GM12872 (cell line): ENCODE measurements around the gene FNBP1.

ENCODE experiments used
- TF ChIP-seq, protein P1 (sequence below): IDR thresholded peaks from 3 replicates; pipeline ENCODE4 v1.5.1; 2011; ENCODE audit warnings: low read depth, mild to moderate bottlenecking, low read length, moderate library complexity; ENCODE audit not compliant: insufficient read depth

The FNBP1 gene

DNA sequence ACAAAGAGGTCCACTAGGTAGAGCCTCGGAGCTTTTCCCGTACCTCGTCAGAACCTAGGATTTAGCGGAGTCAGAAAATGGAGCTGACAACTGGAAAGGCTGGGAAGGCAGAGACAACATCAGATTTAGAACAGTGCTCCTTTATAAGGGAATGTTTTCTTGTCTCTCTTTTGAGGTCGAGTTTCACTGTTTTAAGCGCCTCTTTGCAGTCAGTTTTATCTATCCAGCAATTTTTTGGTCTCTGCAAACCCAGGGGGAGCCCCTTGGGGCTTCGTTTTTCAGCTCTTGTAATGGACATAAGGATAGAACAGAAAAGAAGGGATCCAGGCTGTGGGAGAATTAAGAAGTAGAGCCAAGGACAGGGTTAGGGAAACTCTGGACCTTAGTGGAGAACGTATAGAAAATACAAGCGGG lies 80.5 kb downstream of the FNBP1 start:
- TF ChIP-seq, protein P1, sequence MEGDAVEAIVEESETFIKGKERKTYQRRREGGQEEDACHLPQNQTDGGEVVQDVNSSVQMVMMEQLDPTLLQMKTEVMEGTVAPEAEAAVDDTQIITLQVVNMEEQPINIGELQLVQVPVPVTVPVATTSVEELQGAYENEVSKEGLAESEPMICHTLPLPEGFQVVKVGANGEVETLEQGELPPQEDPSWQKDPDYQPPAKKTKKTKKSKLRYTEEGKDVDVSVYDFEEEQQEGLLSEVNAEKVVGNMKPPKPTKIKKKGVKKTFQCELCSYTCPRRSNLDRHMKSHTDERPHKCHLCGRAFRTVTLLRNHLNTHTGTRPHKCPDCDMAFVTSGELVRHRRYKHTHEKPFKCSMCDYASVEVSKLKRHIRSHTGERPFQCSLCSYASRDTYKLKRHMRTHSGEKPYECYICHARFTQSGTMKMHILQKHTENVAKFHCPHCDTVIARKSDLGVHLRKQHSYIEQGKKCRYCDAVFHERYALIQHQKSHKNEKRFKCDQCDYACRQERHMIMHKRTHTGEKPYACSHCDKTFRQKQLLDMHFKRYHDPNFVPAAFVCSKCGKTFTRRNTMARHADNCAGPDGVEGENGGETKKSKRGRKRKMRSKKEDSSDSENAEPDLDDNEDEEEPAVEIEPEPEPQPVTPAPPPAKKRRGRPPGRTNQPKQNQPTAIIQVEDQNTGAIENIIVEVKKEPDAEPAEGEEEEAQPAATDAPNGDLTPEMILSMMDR = no peak

DNA sequence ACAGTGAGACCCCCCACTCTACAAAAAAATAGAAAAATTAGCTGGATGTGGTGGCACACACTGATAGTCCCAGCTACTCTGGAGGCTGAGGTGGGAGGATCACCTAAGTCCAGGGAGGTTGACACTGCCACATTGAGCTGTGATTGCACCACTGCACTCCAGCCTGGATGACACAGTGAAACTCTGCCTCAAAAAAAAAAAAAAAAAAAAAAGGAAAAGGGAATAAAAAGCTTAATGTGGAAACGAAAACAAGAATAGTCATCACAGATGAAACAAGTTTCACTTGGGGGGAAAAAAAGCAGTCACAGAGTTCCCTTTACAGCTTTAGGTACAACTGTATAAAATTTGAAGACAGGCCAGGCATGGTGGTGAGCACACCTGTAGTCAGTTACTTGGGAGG lies 84.2 kb downstream of the FNBP1 start:
- TF ChIP-seq, protein P1 = no peak

DNA sequence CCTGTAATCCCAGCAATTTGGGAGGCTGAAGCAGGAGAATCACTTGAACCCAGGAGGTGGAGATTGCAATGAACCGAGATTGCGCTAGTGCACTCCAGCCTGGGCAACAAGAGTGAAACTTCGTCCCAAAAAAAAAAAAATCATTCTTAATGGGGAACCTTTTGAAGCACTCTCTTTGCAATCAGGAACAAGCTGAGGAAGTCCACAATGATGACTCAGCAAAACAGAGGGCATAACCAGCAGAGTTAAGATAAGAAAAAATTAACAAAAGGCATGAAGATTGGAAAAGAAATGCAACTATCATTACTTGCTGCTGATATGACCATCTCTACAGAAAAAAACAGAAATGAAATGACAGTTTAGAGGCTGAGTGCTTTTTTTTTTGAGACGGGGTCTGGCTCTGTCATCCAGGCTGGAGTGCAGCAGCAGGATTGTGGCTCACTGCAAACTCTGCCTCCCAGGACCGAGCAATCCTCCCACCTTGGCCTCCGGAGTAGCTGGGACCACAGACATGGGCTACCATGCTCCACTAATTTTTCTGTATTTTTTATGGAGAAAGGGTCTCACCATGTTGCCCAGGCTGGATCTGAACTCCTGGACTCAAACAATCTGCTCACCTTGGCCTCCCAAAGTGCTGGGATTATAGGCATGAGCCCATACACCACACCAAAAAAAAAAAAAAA lies 88.0 kb downstream of the FNBP1 start:
- TF ChIP-seq, protein P1 = no peak

DNA sequence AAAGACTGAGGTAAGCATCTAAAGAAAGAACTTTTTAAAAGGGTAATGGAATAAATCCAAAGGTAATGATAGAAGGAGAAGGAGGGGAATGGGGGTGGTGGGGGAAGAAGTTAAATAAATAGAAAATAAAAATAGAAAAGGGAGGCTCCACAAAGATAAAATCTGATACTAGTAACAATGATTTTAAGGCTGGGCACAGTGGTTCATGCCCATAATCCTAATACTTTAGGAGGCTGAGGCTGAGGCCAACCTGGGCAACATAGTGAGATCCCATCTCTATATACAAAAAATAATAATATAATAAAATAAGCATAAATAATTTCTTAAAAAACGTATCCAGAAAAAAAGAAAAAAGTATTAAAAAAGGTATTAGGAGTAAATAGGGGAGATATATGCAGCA lies 89.3 kb downstream of the FNBP1 start:
- TF ChIP-seq, protein P1 = no peak

DNA sequence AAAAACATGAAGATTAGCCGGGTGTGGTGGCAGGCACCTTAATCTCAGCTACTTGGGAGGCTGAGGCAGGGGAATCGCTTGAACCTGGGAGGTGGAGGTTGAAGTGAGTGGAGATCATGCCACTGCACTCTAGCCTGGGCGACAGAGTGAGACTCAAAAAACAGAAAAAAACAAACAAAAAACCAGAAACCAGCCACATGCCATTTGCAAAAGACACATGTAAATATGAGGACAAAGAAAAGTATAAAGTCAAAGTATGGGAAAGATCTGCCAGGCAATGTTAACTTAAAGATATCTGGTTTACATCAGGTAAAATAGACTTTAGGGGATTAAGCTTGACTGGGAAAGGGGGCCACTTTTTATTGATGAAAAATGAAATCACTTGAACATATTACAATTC lies 90.7 kb downstream of the FNBP1 start:
- TF ChIP-seq, protein P1 = no peak

DNA sequence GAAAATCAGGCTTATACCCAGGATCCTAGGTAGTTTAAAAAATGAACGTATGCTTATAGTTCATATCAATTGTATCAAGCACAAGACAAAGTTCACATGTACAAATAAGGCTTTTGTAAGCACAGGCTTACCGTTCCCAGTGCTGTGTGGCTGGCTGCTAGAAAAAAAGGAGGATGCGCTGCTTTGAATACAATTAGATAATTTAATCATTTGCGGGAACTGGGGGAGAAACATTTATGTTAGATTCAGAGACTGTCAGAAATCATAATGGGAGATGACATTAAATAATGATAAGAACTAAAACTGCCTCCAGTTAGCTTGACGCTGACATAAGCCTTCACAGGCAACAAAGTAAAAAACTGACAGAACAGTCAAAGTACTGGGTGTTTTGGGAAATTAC lies 93.2 kb downstream of the FNBP1 start:
- TF ChIP-seq, protein P1 = no peak

DNA sequence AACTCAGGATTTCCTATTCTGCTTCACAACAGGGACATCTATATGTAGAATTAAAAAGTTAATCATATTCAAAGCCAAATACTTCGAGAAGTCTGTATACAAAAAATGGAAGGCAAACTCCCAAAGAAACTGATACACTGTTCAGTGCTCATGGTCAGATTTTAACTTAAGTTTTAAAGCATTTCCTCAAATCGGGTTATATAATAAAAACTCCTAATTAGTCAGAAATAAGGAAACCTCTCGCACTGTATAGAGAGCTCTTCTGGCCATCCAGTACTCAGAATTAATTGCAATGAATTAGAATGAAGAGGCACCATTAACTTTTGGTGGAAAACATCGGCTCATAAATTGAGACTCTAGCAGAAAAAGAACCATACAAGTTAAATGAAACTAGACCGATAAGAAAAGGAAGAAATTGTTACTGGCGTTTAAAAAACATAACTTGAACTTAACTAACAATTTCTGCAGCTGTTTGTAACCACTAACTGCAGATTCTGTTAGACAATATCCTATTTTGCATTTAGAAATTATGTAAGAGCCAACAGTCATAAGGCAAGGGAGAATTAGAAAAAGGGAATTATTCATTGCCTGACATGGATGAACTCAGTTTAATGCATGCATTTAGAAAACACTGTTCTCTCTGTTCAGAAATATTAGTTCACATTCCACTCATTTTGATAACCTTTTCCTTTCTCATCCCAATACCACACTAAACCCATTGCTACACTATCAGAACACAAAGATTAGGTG lies 96.6 kb downstream of the FNBP1 start:
- TF ChIP-seq, protein P1 = no peak
